Bronchial epithelial cell (primary cell): ENCODE results near the gene DAB2IP. TPM values are rescaled to one million over a fixed set of nuclear protein-coding genes. Genes with fewer than 3 reads are reported as not detected.

Source experiments
- DNase-seq: peaks from one replicate; pipeline ENCODE4 v3.0.0-alpha.2; 2010; ENCODE audit warnings: low read depth
- FAIRE-seq: peaks from 2 replicates; lab custom pipeline; 2011; peaks lifted over from hg19 to GRCh38; lab: Jason Lieb, UNC
- H3K27me3 ChIP-seq: 2 replicates; pipeline ENCODE4 v1.5.1; 2011; ENCODE audit warnings: low read length; ENCODE audit not compliant: control insufficient read depth, insufficient read depth
- H3K36me3 ChIP-seq: 2 replicates; pipeline ENCODE4 v1.5.1; 2011; ENCODE audit warnings: low read length; ENCODE audit not compliant: control insufficient read depth, insufficient read depth
- H3K4me3 ChIP-seq: 2 replicates; pipeline ENCODE4 v1.5.1; 2011; ENCODE audit warnings: mild to moderate bottlenecking, low read depth, low read length, control low read depth
- CTCF ChIP-seq: IDR thresholded peaks from 2 replicates; pipeline ENCODE4 v1.5.1; 2011; ENCODE audit warnings: mild to moderate bottlenecking, moderate library complexity, low read length, control low read depth, inconsistent platforms; ENCODE audit not compliant: insufficient read depth, severe bottlenecking
- total RNA-seq: library from RNA; depleted of rRNA; stranded (reverse); fragments of >200 nt; gene quantifications from 2 replicates; pipeline ENCODE4 v1.2.1, GENCODE V29; 2014

DAB2IP gene
- total RNA-seq, 1 donor from 2014 or later: 8.4 TPM

GRCh38 chr9:121698627-121699570 is 47.5 kb downstream of the DAB2IP start:
- TF ChIP-seq CTCF: no peak
- FAIRE-seq (no peak), DNase-seq (no peak)

GRCh38 chr9:121699571-121700164 is 48.2 kb downstream of the DAB2IP start:
- peak overlapping the region; percentile 82 for H3K4me3 ChIP-seq
- H3K36me3 ChIP-seq: no peaks in the 10 kb centered on the region
- TF ChIP-seq CTCF: no peak
- no peaks in the 10 kb centered on the region for H3K27me3 ChIP-seq
- DNase-seq: no peak
- FAIRE-seq: no peak

More at GRCh38 chr9:121698627-121699570, 47.5 kb downstream of the DAB2IP start:
- H3K36me3 ChIP-seq: no peaks in the 10 kb centered on the region
- no peaks in the 10 kb centered on the region for H3K27me3 ChIP-seq
- H3K4me3 ChIP-seq: peak overlapping the region; percentile 82

- DNase-seq (peak; percentile 99), FAIRE-seq (peak; percentile 99)
- no peaks in the 10 kb centered on the region for H3K36me3 ChIP-seq
- peak; percentile 86 for TF ChIP-seq CTCF
- peak overlapping the region; percentile 82 for H3K4me3 ChIP-seq
- H3K27me3 ChIP-seq: no peaks in the 10 kb centered on the region
These were observed 48.9 kb downstream of the DAB2IP start for GRCh38 chr9:121700165-121700831.

- no peak for FAIRE-seq
- no peaks in the 10 kb centered on the region for H3K27me3 ChIP-seq
These were observed 49.5 kb downstream of the DAB2IP start for GRCh38 chr9:121700832-121701419.

More at GRCh38 chr9:121700832-121701419, 49.5 kb downstream of the DAB2IP start:
- no peak for TF ChIP-seq CTCF
- DNase-seq: no peak
- Histone ChIP-seq H3K4me3 (peak overlapping the region; percentile 82), H3K36me3 (no peaks in the 10 kb centered on the region)
